Activated naive CD8-positive, alpha-beta T cell treated with anti-CD3 and anti-CD28 coated beads, Interleukin-2, amount 50 U/mL, for 24 hours (primary cell): Measurements from ENCODE around the gene UTS2R.

Source experiments
- ATAC-seq: fragments of 150-1000 bp; cut with Tn5 transposase; one replicate; pipeline ENCODE4 v1.10.0; 2021
- DNase-seq: peaks from one replicate; pipeline ENCODE4 v3.0.0; 2021
- H3K27ac Mint-ChIP-seq: one replicate; pipeline ENCODE4 v1.8.0; 2021; ENCODE audit warnings: mild to moderate bottlenecking, mixed read lengths
- H3K27me3 Mint-ChIP-seq: one replicate; pipeline ENCODE4 v1.8.0; 2021; ENCODE audit warnings: mixed read lengths
- H3K36me3 Mint-ChIP-seq: one replicate; pipeline ENCODE4 v1.8.0; 2021; ENCODE audit warnings: low read depth, mixed read lengths
- H3K4me1 Mint-ChIP-seq: one replicate; pipeline ENCODE4 v1.8.0; 2021; ENCODE audit warnings: mixed read lengths
- H3K4me3 Mint-ChIP-seq: one replicate; pipeline ENCODE4 v1.8.0; 2021; ENCODE audit warnings: mild to moderate bottlenecking, moderate library complexity, mixed read lengths
- H3K9me3 Mint-ChIP-seq: one replicate; pipeline ENCODE4 v1.8.0; 2021; ENCODE audit warnings: mixed read lengths

UTS2R gene

DNA sequence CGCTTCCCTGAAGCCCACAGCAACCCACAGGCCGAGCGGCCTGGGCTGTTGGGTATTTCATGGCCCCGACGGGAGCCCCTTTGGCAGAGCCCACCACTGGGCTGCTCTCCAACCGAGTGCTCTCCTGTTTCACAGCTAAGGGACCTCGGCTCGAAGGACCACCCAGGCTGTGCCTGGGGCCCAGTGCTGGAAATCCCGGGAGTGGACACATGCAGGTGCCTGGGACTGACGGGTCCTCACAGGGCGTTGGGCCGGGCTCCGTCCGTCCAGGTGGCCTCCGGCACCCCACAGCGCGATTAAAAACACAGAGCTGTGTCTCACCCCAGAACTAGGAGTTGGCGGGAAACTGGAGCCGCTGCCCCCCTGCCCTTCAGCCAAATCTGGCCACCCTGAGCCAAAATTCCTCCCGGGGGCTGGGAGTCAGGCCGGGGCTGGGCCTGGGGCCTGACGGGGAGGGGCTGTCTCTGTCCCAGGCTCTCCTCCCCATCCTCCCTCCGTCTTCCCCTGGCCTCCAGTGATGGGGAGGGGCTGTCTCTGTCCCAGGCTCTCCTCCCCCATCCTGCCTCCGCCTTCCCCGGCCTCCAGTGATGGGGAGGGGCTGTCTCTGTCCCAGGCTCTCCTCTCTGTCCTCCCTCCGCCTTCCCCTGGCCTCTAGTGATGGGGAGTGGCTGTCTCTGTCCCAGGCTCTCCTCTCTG is 14.1 kb downstream of the UTS2R start:
- Mint-ChIP-seq H3K27me3 (peaks cover 12% of the 10 kb centered on the region), H3K9me3 (no peaks in the 10 kb centered on the region), H3K36me3 (no peaks in the 10 kb centered on the region), H3K27ac (no peak overlapping the region), H3K4me1 (peaks cover 7% of the 10 kb centered on the region), H3K4me3 (no peak overlapping the region)
- ATAC-seq (no peak), DNase-seq (no peak)

GRCh38 chr17:82386255-82386831 is 14.8 kb downstream of the UTS2R start:
- Mint-ChIP-seq H3K27me3 (peaks cover 9% of the 10 kb centered on the region), H3K4me1 (peaks cover 4% of the 10 kb centered on the region)

GRCh38 chr17:82386881-82387704 is 15.5 kb downstream of the UTS2R start:
- H3K4me3 Mint-ChIP-seq: no peak overlapping the region
- DNase-seq (no peak), ATAC-seq (no peak)
- H3K27ac Mint-ChIP-seq: no peak overlapping the region
- peaks cover 2% of the 10 kb centered on the region for H3K4me1 Mint-ChIP-seq
- H3K9me3 Mint-ChIP-seq: no peaks in the 10 kb centered on the region
- H3K27me3 Mint-ChIP-seq: peaks cover 5% of the 10 kb centered on the region
- no peaks in the 10 kb centered on the region for H3K36me3 Mint-ChIP-seq

More at GRCh38 chr17:82386255-82386831, 14.8 kb downstream of the UTS2R start:
- DNase-seq (no peak), ATAC-seq (no peak)
- no peaks in the 10 kb centered on the region for H3K36me3 Mint-ChIP-seq
- no peaks in the 10 kb centered on the region for H3K9me3 Mint-ChIP-seq
- H3K27ac Mint-ChIP-seq: no peak overlapping the region
- H3K4me3 Mint-ChIP-seq: no peak overlapping the region

DNA sequence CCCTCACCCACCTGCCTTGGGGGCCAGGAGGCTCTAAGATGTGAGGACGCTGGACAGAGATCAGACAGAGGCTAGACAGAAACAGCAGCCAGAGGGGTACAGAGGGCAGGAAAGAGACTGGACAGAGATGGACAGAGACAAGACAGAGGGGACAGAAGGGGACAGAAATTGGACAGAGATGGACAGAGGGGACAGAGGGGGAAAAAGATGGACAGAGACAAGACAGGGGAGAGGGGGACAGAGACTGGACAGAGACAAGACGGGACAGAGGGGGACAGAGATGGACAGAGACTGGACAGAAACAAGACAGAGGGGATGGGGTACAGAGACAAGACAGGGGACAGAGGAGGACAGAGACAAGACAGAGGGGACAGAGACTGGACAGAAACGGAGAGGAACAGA is 16.1 kb downstream of the UTS2R start:
- peaks cover 5% of the 10 kb centered on the region for H3K27me3 Mint-ChIP-seq
- ATAC-seq: no peak
- no peak overlapping the region for H3K4me3 Mint-ChIP-seq
- peaks cover 2% of the 10 kb centered on the region for H3K4me1 Mint-ChIP-seq
- H3K36me3 Mint-ChIP-seq: no peaks in the 10 kb centered on the region
- no peak for DNase-seq
- no peak overlapping the region for H3K27ac Mint-ChIP-seq
- H3K9me3 Mint-ChIP-seq: no peaks in the 10 kb centered on the region

DNA sequence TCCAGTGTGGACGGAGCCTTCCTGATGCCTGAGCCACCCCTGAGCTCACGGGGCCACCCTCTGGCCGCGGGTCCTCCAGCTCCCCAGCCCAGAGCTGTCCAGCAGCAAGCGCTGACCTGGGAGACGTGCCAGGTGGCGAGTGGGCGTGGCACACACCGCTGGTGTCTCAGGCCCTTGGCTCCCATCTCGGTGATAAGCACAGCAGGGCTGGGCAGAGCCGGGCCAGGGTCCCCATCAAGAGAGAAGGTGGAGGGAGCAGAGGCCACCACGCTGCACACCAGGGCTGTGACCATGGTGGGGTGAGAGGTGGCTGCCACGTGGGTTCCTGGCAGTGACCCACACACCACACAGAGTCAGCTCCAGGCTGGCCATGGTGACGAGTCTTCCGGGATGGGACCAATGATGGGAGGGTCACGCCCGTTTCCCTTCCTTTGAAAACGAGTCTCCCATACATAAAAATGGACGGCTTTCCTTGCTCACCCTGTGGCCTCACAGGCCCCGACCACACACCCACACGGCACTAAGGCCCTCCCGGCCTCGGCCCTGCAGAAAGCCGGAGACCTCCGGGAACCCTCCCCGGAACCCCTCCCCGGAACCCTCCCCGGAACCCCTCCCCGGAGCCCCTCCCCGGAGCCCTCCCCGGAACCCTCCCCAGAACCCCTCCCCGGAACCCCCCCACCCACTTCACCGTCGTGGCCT is 16.8 kb downstream of the UTS2R start:
- Mint-ChIP-seq H3K27me3 (peaks cover 5% of the 10 kb centered on the region), H3K27ac (no peak overlapping the region), H3K9me3 (no peaks in the 10 kb centered on the region), H3K4me1 (peaks cover 2% of the 10 kb centered on the region), H3K36me3 (no peaks in the 10 kb centered on the region), H3K4me3 (no peak overlapping the region)
- no peak for DNase-seq
- ATAC-seq: no peak

DNA sequence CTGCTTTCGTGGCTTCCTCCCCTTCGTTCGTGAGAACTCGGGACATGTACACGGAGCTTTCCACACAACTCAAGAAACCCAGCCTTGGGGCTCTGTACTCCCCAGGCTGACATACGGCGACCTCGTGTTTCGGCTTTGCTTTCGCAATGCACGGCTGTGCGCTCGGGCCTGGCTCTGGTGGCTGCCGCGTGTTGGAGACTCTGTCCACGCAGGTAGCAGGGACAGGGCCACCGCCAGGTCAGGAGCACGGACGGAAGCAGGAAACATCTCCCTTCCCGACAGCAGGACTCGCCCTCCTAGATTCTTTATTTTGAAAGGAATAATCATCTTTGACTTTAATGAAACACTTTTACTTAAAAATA is 17.3 kb downstream of the UTS2R start:
- no peak for ATAC-seq
- no peak overlapping the region for H3K27ac Mint-ChIP-seq

DNA sequence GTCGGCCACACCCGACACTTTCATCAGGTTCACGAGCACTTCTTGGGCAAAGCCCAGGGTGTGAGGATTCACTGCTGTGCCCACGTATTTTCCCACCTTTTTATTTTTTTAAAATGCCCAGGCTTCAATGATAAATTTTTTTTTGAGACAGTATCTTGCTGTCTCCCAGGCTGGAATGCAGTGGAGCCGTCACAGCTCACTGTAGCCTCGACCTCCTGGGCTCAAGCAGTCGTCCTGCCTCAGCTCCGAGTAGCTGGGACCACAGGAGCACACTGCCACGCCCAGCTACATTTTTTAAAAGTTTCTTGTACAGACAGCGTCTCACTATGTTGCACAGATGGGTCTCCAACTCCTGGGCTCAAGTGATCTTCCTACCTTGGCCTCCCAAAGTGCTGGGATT is 17.8 kb downstream of the UTS2R start:
- DNase-seq: no peak
- Mint-ChIP-seq H3K36me3 (no peaks in the 10 kb centered on the region), H3K9me3 (no peaks in the 10 kb centered on the region), H3K27ac (no peak overlapping the region), H3K27me3 (peaks cover 5% of the 10 kb centered on the region), H3K4me3 (no peak overlapping the region), H3K4me1 (peaks cover 2% of the 10 kb centered on the region)
- ATAC-seq: no peak

More for the DNA sequence above, 17.3 kb downstream of the UTS2R start:
- H3K9me3 Mint-ChIP-seq: no peaks in the 10 kb centered on the region
- no peaks in the 10 kb centered on the region for H3K36me3 Mint-ChIP-seq
- H3K27me3 Mint-ChIP-seq: peaks cover 5% of the 10 kb centered on the region
- no peak for DNase-seq
- H3K4me3 Mint-ChIP-seq: no peak overlapping the region
- peaks cover 2% of the 10 kb centered on the region for H3K4me1 Mint-ChIP-seq

DNA sequence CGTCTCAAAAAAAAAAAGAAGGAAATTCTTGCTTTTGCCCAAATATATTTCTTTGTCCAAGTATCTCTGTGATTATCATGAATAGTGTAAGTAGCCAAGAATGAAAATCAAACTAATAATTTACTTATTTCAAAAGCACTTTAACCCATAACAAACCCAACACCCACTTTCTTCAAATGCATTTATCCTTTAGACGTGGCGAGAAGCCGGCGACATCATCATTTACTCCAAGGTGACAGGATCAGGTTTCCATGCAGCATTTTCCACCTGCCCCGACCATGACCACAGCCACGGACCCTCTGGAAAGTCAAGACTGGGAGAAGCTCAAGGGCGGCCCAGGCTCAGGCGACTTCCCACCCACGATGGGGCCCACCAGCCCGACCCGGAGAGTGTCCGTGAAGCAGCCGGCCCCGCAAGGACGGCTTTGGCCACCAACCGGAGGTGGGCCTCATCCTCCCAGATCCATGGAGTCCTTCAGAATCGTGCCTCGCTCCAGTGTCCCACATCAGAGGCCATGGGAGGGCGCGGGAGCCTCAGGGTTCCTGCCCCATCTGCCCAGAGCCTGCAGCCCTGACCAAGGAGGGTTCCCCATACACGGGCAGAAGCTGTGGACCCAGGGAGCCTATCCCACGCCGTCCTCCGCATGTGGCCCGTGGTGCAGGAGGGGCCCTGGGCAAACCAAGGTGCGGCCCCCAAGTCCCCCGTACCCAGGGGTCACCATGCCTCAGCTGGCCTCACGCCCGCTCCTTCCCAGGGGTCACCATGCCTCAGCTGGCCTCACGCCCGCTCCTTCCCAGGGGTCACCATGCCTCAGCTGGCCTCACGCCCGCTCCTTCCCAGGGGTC is 18.7 kb downstream of the UTS2R start:
- peaks cover 5% of the 10 kb centered on the region for H3K27me3 Mint-ChIP-seq
- H3K4me3 Mint-ChIP-seq: no peak overlapping the region
- DNase-seq (no peak), ATAC-seq (no peak)
- H3K4me1 Mint-ChIP-seq: peaks cover 2% of the 10 kb centered on the region
- no peak overlapping the region for H3K27ac Mint-ChIP-seq
- no peaks in the 10 kb centered on the region for H3K9me3 Mint-ChIP-seq
- no peaks in the 10 kb centered on the region for H3K36me3 Mint-ChIP-seq

DNA sequence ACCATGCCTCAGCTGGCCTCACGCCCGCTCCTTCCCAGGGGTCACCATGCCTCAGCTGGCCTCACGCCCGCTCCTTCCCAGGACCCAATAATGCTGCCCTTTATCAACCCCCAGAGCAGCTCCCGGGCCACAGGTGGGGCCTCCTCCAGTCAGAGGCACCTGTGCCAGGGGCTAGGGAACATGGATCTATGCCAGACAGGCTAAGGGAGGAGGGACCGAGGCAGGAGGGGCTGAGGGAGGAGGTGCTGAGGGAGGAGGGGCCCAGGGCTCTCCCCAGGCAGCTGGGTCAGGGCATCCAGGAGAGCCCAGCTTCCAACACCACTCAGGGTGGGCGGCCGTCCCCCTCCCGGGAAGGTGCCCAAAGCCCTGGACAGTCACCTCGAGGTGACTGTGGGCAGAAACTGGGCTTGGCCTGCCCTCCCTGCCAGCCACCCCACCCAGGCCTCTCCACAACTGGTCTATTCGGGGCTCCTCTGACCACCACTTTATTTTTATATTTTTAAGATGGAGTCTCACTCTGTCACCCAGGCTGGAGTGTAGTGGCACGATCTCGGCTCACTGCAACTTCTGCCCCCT is 19.4 kb downstream of the UTS2R start:
- ATAC-seq (no peak), DNase-seq (no peak)
- no peaks in the 10 kb centered on the region for H3K36me3 Mint-ChIP-seq
- H3K27ac Mint-ChIP-seq: no peak overlapping the region
- no peaks in the 10 kb centered on the region for H3K9me3 Mint-ChIP-seq
- H3K27me3 Mint-ChIP-seq: peaks cover 2% of the 10 kb centered on the region
- H3K4me1 Mint-ChIP-seq: peaks cover 2% of the 10 kb centered on the region
- no peak overlapping the region for H3K4me3 Mint-ChIP-seq

DNA sequence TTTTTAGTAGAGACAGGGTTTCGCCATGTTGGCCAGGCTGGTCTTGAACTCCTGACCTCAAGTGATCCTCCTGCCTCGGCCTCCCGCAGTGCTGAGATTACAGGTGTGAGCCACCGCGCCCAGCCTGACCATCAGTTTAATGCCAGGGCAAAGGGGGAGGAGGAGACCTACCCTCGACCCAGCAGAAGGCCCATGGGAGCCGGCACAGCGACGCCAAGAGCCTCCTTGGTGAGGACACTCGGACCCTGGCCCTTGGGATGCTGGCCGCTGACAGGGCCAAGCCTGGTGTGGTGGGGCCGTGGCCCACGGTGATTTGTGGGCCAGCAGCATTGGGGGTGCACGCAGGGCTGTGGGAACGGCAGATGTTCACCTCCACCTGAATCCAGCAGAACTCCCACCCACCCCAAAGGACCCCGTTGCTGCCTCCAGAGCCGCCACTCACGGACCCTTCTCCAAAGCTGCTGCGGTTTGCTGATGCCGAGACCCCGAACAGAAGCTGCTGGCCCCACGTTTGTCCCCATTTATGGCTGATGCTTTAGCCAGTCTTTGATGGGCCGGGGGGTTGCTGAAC is 20.0 kb downstream of the UTS2R start:
- Mint-ChIP-seq H3K9me3 (no peaks in the 10 kb centered on the region), H3K27me3 (peaks cover 2% of the 10 kb centered on the region), H3K27ac (no peak overlapping the region), H3K36me3 (no peaks in the 10 kb centered on the region), H3K4me1 (peaks cover 2% of the 10 kb centered on the region), H3K4me3 (no peak overlapping the region)
- no peak for ATAC-seq
- no peak for DNase-seq

GRCh38 chr17:82392209-82392920 is 20.8 kb downstream of the UTS2R start:
- peaks cover 2% of the 10 kb centered on the region for H3K4me1 Mint-ChIP-seq
- no peak overlapping the region for H3K27ac Mint-ChIP-seq
- H3K4me3 Mint-ChIP-seq: no peak overlapping the region
- peaks cover 2% of the 10 kb centered on the region for H3K27me3 Mint-ChIP-seq
- DNase-seq: no peak
- ATAC-seq: no peak
- no peaks in the 10 kb centered on the region for H3K36me3 Mint-ChIP-seq
- no peaks in the 10 kb centered on the region for H3K9me3 Mint-ChIP-seq

DNA sequence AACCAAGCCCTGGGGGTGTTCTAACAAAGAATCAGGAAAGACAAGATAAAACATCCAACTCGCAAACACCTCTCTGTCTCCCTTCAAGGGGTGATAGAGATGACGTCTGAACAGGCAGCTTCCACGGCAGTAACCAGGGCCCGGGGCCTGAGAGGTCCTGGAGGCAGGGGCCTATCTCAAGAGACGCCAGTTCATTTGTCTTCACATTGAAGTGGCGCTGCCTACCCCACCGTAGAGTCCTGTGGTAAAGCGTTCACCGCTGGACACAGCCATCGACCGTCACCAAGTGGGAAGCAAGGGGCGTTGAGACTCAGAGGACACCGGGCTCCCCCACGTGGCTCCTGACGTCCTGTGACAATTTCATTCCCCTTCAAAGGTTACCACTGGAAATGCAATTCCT is 21.4 kb downstream of the UTS2R start:
- Mint-ChIP-seq H3K27me3 (no peaks in the 10 kb centered on the region), H3K27ac (no peak overlapping the region), H3K9me3 (no peaks in the 10 kb centered on the region), H3K4me1 (no peaks in the 10 kb centered on the region), H3K36me3 (no peaks in the 10 kb centered on the region), H3K4me3 (no peak overlapping the region)
- no peak for DNase-seq
- no peak for ATAC-seq

DNA sequence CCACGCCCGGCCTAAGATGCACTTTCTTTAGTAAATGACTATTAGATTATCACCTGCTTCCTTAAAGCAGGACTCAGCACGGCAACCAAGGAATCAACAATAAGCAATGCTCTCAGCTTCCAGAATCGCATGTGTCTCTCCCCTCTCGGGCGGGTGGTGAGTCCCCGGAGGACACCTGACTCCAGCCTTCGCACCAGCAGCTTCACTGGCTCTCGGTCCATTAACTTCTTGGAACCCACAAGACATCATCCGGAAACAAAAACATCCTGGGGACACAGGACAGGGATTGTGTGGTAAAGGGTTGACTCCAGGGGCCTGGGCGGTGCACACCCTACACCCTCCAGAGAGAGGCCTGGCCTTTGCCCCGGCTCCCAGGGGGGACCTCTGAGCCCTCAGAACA is 22.7 kb downstream of the UTS2R start:
- no peaks in the 10 kb centered on the region for H3K36me3 Mint-ChIP-seq
- H3K4me3 Mint-ChIP-seq: no peak overlapping the region
- no peaks in the 10 kb centered on the region for H3K27me3 Mint-ChIP-seq
- H3K4me1 Mint-ChIP-seq: no peaks in the 10 kb centered on the region
- no peak overlapping the region for H3K27ac Mint-ChIP-seq
- ATAC-seq (no peak), DNase-seq (no peak)
- H3K9me3 Mint-ChIP-seq: no peaks in the 10 kb centered on the region
